ENCODE results near the gene KRT81. TPM values are rescaled to one million over a fixed set of nuclear protein-coding genes. Genes with fewer than 3 reads are reported as not detected.

Gene KRT81
- not detected for total RNA-seq

GRCh38 chr12:52291267-52291935, at the start of gene KRT81:
Gene KRT81, minus strand, starts transcription at chr12:52291534. Its CDS starts 69 bp downstream, at chr12:52291465.
- Mint-ChIP-seq H3K27me3 (peaks cover 16% of the 10 kb centered on the region), H3K36me3 (ENCODE audit: low read depth) (no peaks in the 10 kb centered on the region), H3K4me3 (no peak within 1 kb of the TSS), H3K9me3 (no peaks in the 10 kb centered on the region), H3K4me1 (no peaks in the 10 kb centered on the region), H3K27ac (no peak within 1 kb of the TSS)
- no peak for ATAC-seq (replicated peaks)

DNA sequence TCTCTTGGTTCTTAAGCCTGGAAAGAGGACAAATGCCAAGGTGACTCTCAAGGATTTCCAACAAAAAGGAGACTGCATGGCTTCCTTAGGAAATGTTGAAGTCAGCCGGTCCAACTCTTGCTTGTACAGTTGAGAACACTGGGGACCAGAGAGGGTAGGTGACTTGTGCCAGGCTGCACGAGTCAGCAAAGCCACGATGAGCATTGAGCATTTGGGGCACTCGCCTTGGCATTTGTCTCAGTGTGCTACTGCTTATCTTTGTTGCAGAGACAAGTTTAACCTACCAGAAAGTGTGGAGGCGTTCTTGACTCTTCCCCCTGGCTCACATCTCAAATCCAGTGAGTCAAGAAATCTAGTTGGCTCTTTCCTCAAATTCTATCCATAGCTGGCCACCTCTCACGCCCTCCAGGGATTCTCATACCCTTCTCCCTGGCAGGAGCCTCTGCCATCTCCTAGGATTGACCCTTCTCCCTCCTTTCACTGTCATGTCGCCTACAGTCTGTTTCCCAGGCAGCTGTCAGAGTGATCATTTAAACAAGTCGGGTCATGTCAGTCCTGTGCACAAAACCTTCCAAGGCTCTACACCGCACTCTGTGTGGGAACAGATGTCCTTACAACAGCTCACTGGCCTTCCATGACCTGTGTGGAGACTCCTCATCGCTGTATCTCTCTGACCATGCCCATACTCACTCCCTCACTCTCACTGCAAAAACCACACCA, 47.1 kb upstream of the KRT81 start:
- no peak for ATAC-seq (replicated peaks)
- H3K4me3 Mint-ChIP-seq, result no peak overlapping the region
- no peaks in the 10 kb centered on the region for H3K9me3 Mint-ChIP-seq
- no peaks in the 10 kb centered on the region for H3K36me3 Mint-ChIP-seq (ENCODE audit: low read depth)
- H3K27me3 Mint-ChIP-seq, result peaks cover 17% of the 10 kb centered on the region
- H3K27ac Mint-ChIP-seq, result no peak overlapping the region
- H3K4me1 Mint-ChIP-seq, result no peaks in the 10 kb centered on the region

DNA sequence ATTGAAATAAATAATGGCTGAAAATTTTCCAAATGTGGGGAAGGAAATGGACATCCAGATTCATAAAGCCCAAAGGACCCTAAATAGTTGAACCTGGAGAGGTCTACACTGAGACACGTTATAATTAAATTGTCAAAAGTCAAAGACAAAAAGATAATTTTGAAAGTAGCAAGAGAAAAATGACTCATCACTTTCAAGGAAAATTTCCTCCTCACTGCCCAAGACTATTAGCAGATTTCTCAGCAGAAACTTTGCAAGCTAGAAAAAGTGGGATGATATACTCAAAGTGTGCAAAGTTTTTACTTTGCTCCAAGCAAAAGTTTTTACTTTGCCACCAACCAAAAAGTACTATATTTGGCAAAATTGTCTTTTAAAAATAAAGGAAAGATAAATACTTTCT, 45.7 kb upstream of the KRT81 start:
- Mint-ChIP-seq H3K27ac (no peak overlapping the region), H3K27me3 (peaks cover 17% of the 10 kb centered on the region), H3K4me1 (no peaks in the 10 kb centered on the region), H3K9me3 (no peaks in the 10 kb centered on the region), H3K4me3 (no peak overlapping the region), H3K36me3 (ENCODE audit: low read depth) (no peaks in the 10 kb centered on the region)
- ATAC-seq (replicated peaks), result no peak

GRCh38 chr12:52336641-52337040, 45.3 kb upstream of the KRT81 start:
- no peak for ATAC-seq (replicated peaks)
- no peaks in the 10 kb centered on the region for H3K36me3 Mint-ChIP-seq (ENCODE audit: low read depth)
- no peak overlapping the region for H3K27ac Mint-ChIP-seq
- H3K27me3 Mint-ChIP-seq, result peaks cover 17% of the 10 kb centered on the region
- H3K4me3 Mint-ChIP-seq, result no peak overlapping the region
- no peaks in the 10 kb centered on the region for H3K4me1 Mint-ChIP-seq
- H3K9me3 Mint-ChIP-seq, result no peaks in the 10 kb centered on the region

- no peak for ATAC-seq (replicated peaks)
- Mint-ChIP-seq H3K9me3 (no peaks in the 10 kb centered on the region), H3K27me3 (peaks cover 17% of the 10 kb centered on the region), H3K4me1 (no peaks in the 10 kb centered on the region), H3K27ac (no peak overlapping the region), H3K36me3 (ENCODE audit: low read depth) (no peaks in the 10 kb centered on the region), H3K4me3 (no peak overlapping the region)
Observed at GRCh38 chr12:52335598-52336262, 44.4 kb upstream of the KRT81 start.

DNA sequence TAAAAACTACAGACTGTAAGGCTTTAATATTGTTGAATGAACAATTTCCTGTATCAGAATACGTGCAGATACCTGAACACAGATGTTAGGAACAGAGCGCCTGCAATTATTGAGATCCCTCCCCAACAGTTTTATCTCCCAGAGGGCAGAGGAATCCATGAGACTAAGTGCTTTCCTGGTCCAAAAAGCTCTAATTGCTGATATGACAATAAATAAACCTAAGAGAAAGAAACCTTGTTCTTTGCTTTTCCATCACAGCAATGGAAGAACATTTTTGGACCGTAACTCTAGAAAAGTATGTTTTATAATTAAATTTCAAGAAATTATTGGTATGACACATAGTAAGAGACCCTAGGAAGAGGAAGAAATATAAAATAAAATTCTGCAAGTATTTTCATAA, 42.9 kb upstream of the KRT81 start:
- no peaks in the 10 kb centered on the region for H3K36me3 Mint-ChIP-seq (ENCODE audit: low read depth)
- no peak overlapping the region for H3K27ac Mint-ChIP-seq
- H3K27me3 Mint-ChIP-seq, result peaks cover 17% of the 10 kb centered on the region
- H3K9me3 Mint-ChIP-seq, result no peaks in the 10 kb centered on the region
- H3K4me1 Mint-ChIP-seq, result no peaks in the 10 kb centered on the region
- H3K4me3 Mint-ChIP-seq, result no peak overlapping the region
- no peak for ATAC-seq (replicated peaks)

DNA sequence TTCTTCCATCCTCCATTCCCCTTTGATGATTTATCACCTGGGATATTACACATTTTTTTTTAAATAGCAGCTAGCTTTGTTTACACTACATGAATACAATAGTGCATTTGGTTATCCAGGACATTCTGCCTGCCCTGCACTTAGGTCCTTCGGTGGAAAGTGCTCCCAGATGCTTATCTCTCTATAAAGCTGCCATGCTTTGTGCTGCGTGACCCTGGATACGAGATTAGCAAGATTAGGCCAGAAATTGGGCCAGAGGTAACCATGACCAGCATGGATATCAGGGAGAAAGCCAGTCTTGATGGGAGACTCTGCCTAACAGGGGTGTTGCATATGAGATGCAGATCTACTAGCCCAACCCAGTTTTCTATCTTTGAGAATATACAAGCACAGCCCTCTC, 42.0 kb upstream of the KRT81 start:
- Mint-ChIP-seq H3K27me3 (peaks cover 12% of the 10 kb centered on the region), H3K4me1 (no peaks in the 10 kb centered on the region), H3K4me3 (no peak overlapping the region), H3K9me3 (no peaks in the 10 kb centered on the region), H3K36me3 (ENCODE audit: low read depth) (no peaks in the 10 kb centered on the region), H3K27ac (no peak overlapping the region)
- ATAC-seq (replicated peaks), result no peak

DNA sequence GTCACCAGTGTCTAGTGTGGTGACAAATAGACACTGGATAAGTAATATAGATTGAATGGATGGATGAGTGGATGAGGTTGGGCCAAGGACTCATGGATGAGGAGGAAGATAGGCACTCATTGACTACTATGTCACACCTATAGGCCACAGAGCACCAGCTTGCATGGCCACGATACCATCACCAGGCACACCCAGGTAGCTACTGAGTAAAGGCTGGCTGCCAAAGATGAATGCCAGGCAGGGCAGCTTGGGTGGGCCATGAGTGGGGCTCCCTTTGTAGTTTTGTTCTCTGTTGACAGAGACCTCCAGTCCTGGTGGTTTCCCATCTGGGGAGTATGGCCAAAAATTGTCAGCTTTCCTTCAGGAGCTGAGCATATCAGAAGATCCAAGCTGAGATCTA, 41.0 kb upstream of the KRT81 start:
- no peak overlapping the region for H3K4me3 Mint-ChIP-seq
- H3K4me1 Mint-ChIP-seq, result peaks cover 2% of the 10 kb centered on the region
- H3K27me3 Mint-ChIP-seq, result peaks cover 12% of the 10 kb centered on the region
- ATAC-seq (replicated peaks), result no peak
- H3K36me3 Mint-ChIP-seq (ENCODE audit: low read depth), result no peaks in the 10 kb centered on the region
- H3K27ac Mint-ChIP-seq, result no peak overlapping the region
- H3K9me3 Mint-ChIP-seq, result no peaks in the 10 kb centered on the region

- H3K4me3 Mint-ChIP-seq, result no peak overlapping the region
- H3K36me3 Mint-ChIP-seq (ENCODE audit: low read depth), result no peaks in the 10 kb centered on the region
- no peaks in the 10 kb centered on the region for H3K9me3 Mint-ChIP-seq
- H3K4me1 Mint-ChIP-seq, result peaks cover 7% of the 10 kb centered on the region
- H3K27ac Mint-ChIP-seq, result no peak overlapping the region
- no peak for ATAC-seq (replicated peaks)
- peaks cover 12% of the 10 kb centered on the region for H3K27me3 Mint-ChIP-seq
Observed at GRCh38 chr12:52331833-52332232, 40.5 kb upstream of the KRT81 start.

DNA sequence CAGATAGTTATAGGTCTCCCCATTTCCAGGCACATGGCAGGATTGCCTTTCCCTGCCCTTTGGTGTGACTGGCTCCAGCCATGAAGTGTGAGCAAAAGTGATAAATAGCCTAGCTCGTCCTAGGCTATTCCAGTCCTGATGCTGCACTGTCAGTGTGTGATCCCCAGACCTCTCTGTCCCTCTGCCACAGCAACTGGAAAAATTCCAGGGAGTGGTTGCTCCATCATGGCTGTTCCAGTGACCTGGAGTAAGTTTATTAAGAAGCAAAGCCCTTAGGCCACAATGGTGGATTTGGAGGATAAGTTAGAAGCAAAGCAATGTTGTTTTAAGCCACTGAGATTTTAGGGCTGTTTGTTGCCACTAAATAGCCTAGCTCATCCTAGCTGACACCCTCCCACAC, 39.7 kb upstream of the KRT81 start:
- Mint-ChIP-seq H3K27me3 (peaks cover 12% of the 10 kb centered on the region), H3K36me3 (ENCODE audit: low read depth) (no peaks in the 10 kb centered on the region), H3K9me3 (no peaks in the 10 kb centered on the region), H3K4me3 (no peak overlapping the region), H3K4me1 (peaks cover 7% of the 10 kb centered on the region), H3K27ac (no peak overlapping the region)
- ATAC-seq (replicated peaks), result no peak

GRCh38 chr12:52327830-52328500, 36.6 kb upstream of the KRT81 start:
- no peak for ATAC-seq (replicated peaks)
- peak overlapping the region; percentile 6 for H3K27ac Mint-ChIP-seq
- H3K4me3 Mint-ChIP-seq, result no peak overlapping the region
- H3K36me3 Mint-ChIP-seq (ENCODE audit: low read depth), result no peaks in the 10 kb centered on the region
- H3K27me3 Mint-ChIP-seq, result peaks cover 7% of the 10 kb centered on the region
- H3K4me1 Mint-ChIP-seq, result peaks cover 7% of the 10 kb centered on the region
- H3K9me3 Mint-ChIP-seq, result no peaks in the 10 kb centered on the region

GRCh38 chr12:52327052-52327829, 35.9 kb upstream of the KRT81 start:
- ATAC-seq (replicated peaks), result peak; percentile 98
- peaks cover 12% of the 10 kb centered on the region for H3K27me3 Mint-ChIP-seq
- no peak overlapping the region for H3K4me3 Mint-ChIP-seq
- H3K9me3 Mint-ChIP-seq, result no peaks in the 10 kb centered on the region
- H3K36me3 Mint-ChIP-seq (ENCODE audit: low read depth), result no peaks in the 10 kb centered on the region
- H3K4me1 Mint-ChIP-seq, result peaks cover 7% of the 10 kb centered on the region
- peak overlapping the region; percentile 6 for H3K27ac Mint-ChIP-seq

GRCh38 chr12:52324153-52324444, 32.8 kb upstream of the KRT81 start:
- Mint-ChIP-seq H3K27ac (no peak overlapping the region), H3K27me3 (peaks cover 27% of the 10 kb centered on the region), H3K9me3 (no peaks in the 10 kb centered on the region), H3K4me1 (peaks cover 7% of the 10 kb centered on the region), H3K36me3 (ENCODE audit: low read depth) (no peaks in the 10 kb centered on the region), H3K4me3 (no peak overlapping the region)
- ATAC-seq (replicated peaks), result no peak

DNA sequence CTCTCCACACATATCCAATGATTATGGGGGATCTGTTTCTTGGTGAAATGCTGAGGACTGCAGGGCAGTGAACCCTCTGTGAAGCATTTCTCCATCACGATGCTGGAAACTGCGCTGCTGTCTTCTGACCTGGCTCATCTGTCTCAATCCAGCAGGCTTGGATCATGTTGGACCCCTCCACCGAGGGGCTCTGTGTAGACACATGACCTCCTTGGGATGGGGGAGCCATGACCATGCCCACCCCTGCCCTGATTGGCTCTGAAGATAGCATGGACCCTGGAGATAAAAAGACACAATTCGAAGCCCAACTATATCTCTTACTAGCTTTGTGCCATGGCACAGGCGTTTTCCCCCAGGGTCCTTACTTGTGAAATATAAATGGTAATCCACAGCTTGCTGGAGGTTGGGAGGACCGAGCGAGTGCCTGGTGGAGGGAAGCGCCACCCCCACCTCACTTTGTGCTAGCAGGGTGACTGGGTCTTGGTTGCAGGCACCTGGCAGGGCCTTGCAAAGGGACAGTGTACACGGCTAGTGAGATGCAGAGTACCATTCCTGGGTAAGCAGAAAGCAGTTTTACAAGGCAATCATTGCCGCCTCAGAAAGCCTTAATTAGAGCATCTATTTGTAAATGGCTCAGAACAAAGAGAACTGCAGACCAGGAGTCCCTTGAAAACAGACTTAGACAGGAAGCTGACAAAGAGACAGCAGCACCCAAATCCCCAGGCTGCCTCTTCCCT, 32.2 kb upstream of the KRT81 start:
- Mint-ChIP-seq H3K9me3 (no peaks in the 10 kb centered on the region), H3K4me3 (no peak overlapping the region), H3K27me3 (peaks cover 27% of the 10 kb centered on the region), H3K4me1 (peaks cover 7% of the 10 kb centered on the region), H3K36me3 (ENCODE audit: low read depth) (no peaks in the 10 kb centered on the region), H3K27ac (no peak overlapping the region)
- ATAC-seq (replicated peaks), result no peak
